Activated CD4-positive, alpha-beta T cell treated with anti-CD3 and anti-CD28 coated beads for 36 hours (primary cell): ENCODE data around the gene FBXL15. TPM values are rescaled to one million over a fixed set of nuclear protein-coding genes. Genes with fewer than 3 reads are reported as not detected.
A peak's percentile ranks its signal among the peaks of the same experiment; 100 is the strongest.

Experiments used
- ATAC-seq: fragments of 200-7000 bp; cut with Tn5 transposase; one replicate; pipeline ENCODE4 v1.10.0; 2021; ENCODE audit warnings: mild to moderate bottlenecking, moderate library complexity
- CTCF ChIA-PET: fragments of 350-600 bp; sonication (Branson Sonifier 250); formaldehyde crosslinking; loops from one replicate; lab custom pipeline; 2021; ENCODE audit warnings: antibody characterized with exemption; lab: Charles Lee
- POLR2A ChIA-PET: fragments of 350-600 bp; sonication (Branson Sonifier 250); formaldehyde crosslinking; loops from one replicate; lab custom pipeline; 2021; ENCODE audit warnings: antibody characterized with exemption, inconsistent platforms; lab: Charles Lee
- DNase-seq: peaks from one replicate; pipeline ENCODE4 v3.0.0-alpha.2; 2020
- H3K27ac Mint-ChIP-seq: one replicate; pipeline ENCODE4 v1.8.0; 2021; ENCODE audit warnings: mixed read lengths
- H3K27me3 Mint-ChIP-seq: one replicate; pipeline ENCODE4 v1.8.0; 2021; ENCODE audit warnings: mixed read lengths
- H3K36me3 Mint-ChIP-seq: one replicate; pipeline ENCODE4 v1.8.0; 2021; ENCODE audit warnings: low read depth, mixed read lengths
- H3K4me1 Mint-ChIP-seq: one replicate; pipeline ENCODE4 v1.8.0; 2021; ENCODE audit warnings: mixed read lengths
- H3K4me3 Mint-ChIP-seq: one replicate; pipeline ENCODE4 v1.8.0; 2021; ENCODE audit warnings: mild to moderate bottlenecking, moderate library complexity, mixed read lengths
- H3K9me3 Mint-ChIP-seq: one replicate; pipeline ENCODE4 v1.8.0; 2021; ENCODE audit warnings: low read depth, mixed read lengths
- intact Hi-C, 2 experiments: fragments of 100-400 bp; cut with DNase I in 1 of 2; cut with micrococcal nuclease in 1 of 2; formaldehyde crosslinking; loops; one replicate each; pipeline versions ENCODE4 v1.14.2 to v1.15.1; 2022 to 2024; cut with DNase I, micrococcal nuclease
- total RNA-seq, 2 experiments: library from RNA; stranded (reverse); gene quantifications; one replicate each; pipeline ENCODE4 v1.2.3, GENCODE V29; 2021

The FBXL15 gene
- total RNA-seq, 2 experiments from 2014 or later: 5.4 to 11.9 TPM

DNA sequence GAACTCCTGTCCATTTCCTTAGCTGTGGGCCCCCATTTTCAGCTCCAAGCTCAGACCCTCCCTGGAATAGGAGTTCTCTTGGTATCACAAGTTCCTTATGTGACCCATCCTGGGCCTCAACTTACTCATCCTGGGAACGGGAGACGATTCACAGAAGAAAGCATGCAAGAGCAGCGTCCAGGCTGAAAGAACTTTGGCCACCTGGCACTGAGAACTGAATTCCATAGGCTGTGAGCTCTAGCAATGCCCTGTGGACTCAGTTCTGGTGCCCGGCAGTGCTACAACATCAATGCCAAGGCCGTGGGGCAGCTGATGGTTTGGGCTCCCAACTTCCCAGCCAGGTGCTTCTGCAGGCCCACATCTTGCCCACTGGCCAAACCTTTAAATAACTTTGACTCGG, 15.7 kb downstream of the FBXL15 start:
- H3K9me3 Mint-ChIP-seq: no peaks in the 10 kb centered on the region
- peaks cover 9% of the 10 kb centered on the region for H3K36me3 Mint-ChIP-seq
- no peak for ATAC-seq
- intact Hi-C loops: loop anchor here in 1 of 2 experiments (10.0 kb wide), 1 partner anchor 958 kb away; the partner anchor contains the start of genes ATP5MK and PDCD11
- peak overlapping the region; percentile 77 for H3K4me3 Mint-ChIP-seq
- no peaks in the 10 kb centered on the region for H3K27me3 Mint-ChIP-seq
- ChIA-PET CTCF (interaction anchor here (0.9 to 3.6 kb wide), 6 partner anchors 14 to 84 kb away, joined by 3 to 26 read pairs (median 4); partner anchors contain the start of genes C10orf95 and FBXL15), POLR2A (interaction anchor here (0.6 to 0.8 kb wide), 3 partner anchors 14 to 41 kb away, joined by 3 to 9 read pairs (median 4); partner anchors contain the start of gene NFKB2)
- H3K27ac Mint-ChIP-seq: peak overlapping the region; percentile 93
- DNase-seq: no peak
- peaks cover 46% of the 10 kb centered on the region for H3K4me1 Mint-ChIP-seq

GRCh38 chr10:102437515-102437914, 16.9 kb downstream of the FBXL15 start:
- DNase-seq: no peak
- no peak overlapping the region for H3K27ac Mint-ChIP-seq
- intact Hi-C loops: loop anchor here in 1 of 2 experiments (10.0 kb wide), 1 partner anchor 957 kb away; the partner anchor contains the start of genes ATP5MK and PDCD11
- POLR2A ChIA-PET: no interaction called here
- no peak for ATAC-seq
- peaks cover 9% of the 10 kb centered on the region for H3K36me3 Mint-ChIP-seq
- H3K4me1 Mint-ChIP-seq: peaks cover 42% of the 10 kb centered on the region
- peak overlapping the region; percentile 77 for H3K4me3 Mint-ChIP-seq
- CTCF ChIA-PET: interaction anchor here (0.6 kb wide), 1 partner anchor 207 kb away, joined by 3 read pairs; no protein-coding TSS in a partner anchor
- H3K27me3 Mint-ChIP-seq: no peaks in the 10 kb centered on the region
- no peaks in the 10 kb centered on the region for H3K9me3 Mint-ChIP-seq

DNA sequence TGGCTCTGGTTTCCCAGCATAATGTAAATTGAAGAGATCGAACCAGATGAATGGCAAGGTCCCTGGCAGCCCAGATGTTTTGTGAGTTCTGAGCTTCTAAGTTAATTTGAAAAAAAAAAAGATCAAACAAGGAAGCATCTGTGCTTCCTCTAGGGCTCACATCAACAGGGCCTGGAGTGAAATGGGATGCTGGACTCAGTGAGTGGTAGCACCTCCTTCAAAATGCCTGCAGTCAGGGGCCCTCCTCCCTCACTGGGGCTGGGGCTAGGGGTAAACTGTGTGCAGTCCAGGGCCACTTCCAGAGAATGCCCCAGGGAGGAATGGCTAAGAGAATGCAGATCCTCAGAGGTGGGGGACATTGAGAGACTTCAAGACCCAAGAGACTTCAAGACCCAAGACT, 17.7 kb downstream of the FBXL15 start:
- intact Hi-C loops: loop anchor here in 1 of 2 experiments (10.0 kb wide), 1 partner anchor 956 kb away; the partner anchor contains the start of genes ATP5MK and PDCD11
- Mint-ChIP-seq H3K27me3 (no peaks in the 10 kb centered on the region), H3K4me3 (no peak overlapping the region), H3K36me3 (peaks cover 9% of the 10 kb centered on the region), H3K9me3 (no peaks in the 10 kb centered on the region), H3K27ac (no peak overlapping the region), H3K4me1 (peaks cover 38% of the 10 kb centered on the region)
- no peak for DNase-seq
- no peak for ATAC-seq
- ChIA-PET CTCF (interaction anchor here (0.6 to 1.0 kb wide), 2 partner anchors 206 to 208 kb away, joined by 3 read pairs; no protein-coding TSS in a partner anchor), POLR2A (no interaction called here)

DNA sequence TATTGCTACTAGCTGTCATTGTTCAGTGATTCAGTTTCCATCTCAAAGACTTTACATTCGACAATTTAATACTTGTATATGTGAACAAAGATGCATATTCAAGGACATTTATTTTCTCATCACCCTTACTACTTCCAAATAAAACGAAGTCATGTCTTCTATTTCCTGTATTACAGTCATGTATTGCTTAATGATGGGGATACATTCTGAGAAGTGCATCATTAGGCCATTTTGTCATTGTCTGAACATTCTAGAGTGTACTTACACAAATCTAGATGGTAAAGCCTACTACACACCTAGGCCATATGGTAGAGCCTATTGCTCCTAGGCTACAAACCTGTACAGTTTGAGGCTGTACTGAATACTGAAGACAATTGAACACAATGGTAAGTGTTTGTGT, 24.2 kb downstream of the FBXL15 start:
- CTCF ChIA-PET: no interaction called here
- H3K27me3 Mint-ChIP-seq: no peaks in the 10 kb centered on the region
- POLR2A ChIA-PET: no interaction called here

GRCh38 chr10:102449321-102450123, 28.9 kb downstream of the FBXL15 start:
- intact Hi-C loops: loop anchor here (1.0 to 2.0 kb wide), 11 partner anchors 12 to 297 kb away; partner anchors contain the start of genes CUEDC2 (in 2 of the 2), ACTR1A (in 1 of the 2) and NOLC1 (in 1 of the 2)
- ATAC-seq: peak; percentile 75
- H3K36me3 Mint-ChIP-seq: peaks cover 17% of the 10 kb centered on the region
- H3K27ac Mint-ChIP-seq: peak overlapping the region; percentile 93
- H3K4me3 Mint-ChIP-seq: peak overlapping the region; percentile 95
- ChIA-PET CTCF (interaction anchor here (0.7 to 4.8 kb wide), 10 partner anchors 13 to 97 kb away, joined by 3 to 25 read pairs (median 6); partner anchors contain the start of genes CUEDC2 and FBXL15), POLR2A (interaction anchor here (0.6 to 2.1 kb wide), 9 partner anchors 12 to 109 kb away, joined by 3 to 9 read pairs (median 3); partner anchors contain the start of genes CUEDC2 and FBXL15)
- H3K4me1 Mint-ChIP-seq: peaks cover 25% of the 10 kb centered on the region
- DNase-seq: peak; percentile 94
- H3K9me3 Mint-ChIP-seq: no peaks in the 10 kb centered on the region
- no peaks in the 10 kb centered on the region for H3K27me3 Mint-ChIP-seq

More for the DNA sequence above, 24.2 kb downstream of the FBXL15 start:
- intact Hi-C loops: no loop called here
- H3K36me3 Mint-ChIP-seq: no peaks in the 10 kb centered on the region
- ATAC-seq (no peak), DNase-seq (no peak)
- H3K27ac Mint-ChIP-seq: no peak overlapping the region
- H3K9me3 Mint-ChIP-seq: no peaks in the 10 kb centered on the region
- peaks cover 8% of the 10 kb centered on the region for H3K4me1 Mint-ChIP-seq
- no peak overlapping the region for H3K4me3 Mint-ChIP-seq

- Mint-ChIP-seq H3K9me3 (no peaks in the 10 kb centered on the region), H3K27ac (peak overlapping the region; percentile 93), H3K27me3 (no peaks in the 10 kb centered on the region), H3K4me3 (peak overlapping the region; percentile 95), H3K4me1 (peaks cover 25% of the 10 kb centered on the region), H3K36me3 (peaks cover 19% of the 10 kb centered on the region)
- ChIA-PET CTCF (interaction anchor here (0.7 to 4.8 kb wide), 9 partner anchors 12 to 98 kb away, joined by 3 to 25 read pairs (median 5); partner anchors contain the start of genes CUEDC2 and FBXL15), POLR2A (interaction anchor here (0.6 to 2.1 kb wide), 9 partner anchors 11 to 109 kb away, joined by 3 to 9 read pairs (median 3); partner anchors contain the start of genes CUEDC2, FBXL15 and NFKB2)
- ATAC-seq: no peak
- intact Hi-C loops: loop anchor here (1.0 to 2.0 kb wide), 10 partner anchors 11 to 298 kb away; partner anchors contain the start of genes ACTR1A (in 1 of the 2), CUEDC2 (in 1 of the 2) and NOLC1 (in 1 of the 2)
- no peak for DNase-seq
Observed at GRCh38 chr10:102450124-102450373, 29.4 kb downstream of the FBXL15 start.

- DNase-seq: peak; percentile 91
- ChIA-PET CTCF (interaction anchor here (0.5 to 4.8 kb wide), 15 partner anchors 12 to 1243 kb away, joined by 3 to 25 read pairs (median 4); partner anchors contain the start of genes CUEDC2 and FBXL15), POLR2A (interaction anchor here (0.6 to 2.1 kb wide), 11 partner anchors 11 to 110 kb away, joined by 3 to 9 read pairs (median 3); partner anchors contain the start of genes CUEDC2, FBXL15 and NFKB2)
- Mint-ChIP-seq H3K36me3 (peaks cover 21% of the 10 kb centered on the region), H3K4me1 (peaks cover 25% of the 10 kb centered on the region), H3K4me3 (peak overlapping the region; percentile 95), H3K9me3 (no peaks in the 10 kb centered on the region), H3K27ac (peak overlapping the region; percentile 93), H3K27me3 (no peaks in the 10 kb centered on the region)
- intact Hi-C loops: loop anchor here (1.0 to 2.0 kb wide), 10 partner anchors 11 to 298 kb away; partner anchors contain the start of genes ACTR1A (in 2 of the 2), CUEDC2 (in 1 of the 2) and NOLC1 (in 1 of the 2)
- peak; percentile 66 for ATAC-seq
Observed at GRCh38 chr10:102450374-102451104, 29.9 kb downstream of the FBXL15 start.

- CTCF ChIA-PET: interaction anchor here (0.5 to 4.8 kb wide), 18 partner anchors 11 to 1242 kb away, joined by 3 to 25 read pairs (median 4); partner anchors contain the start of genes CUEDC2 and FBXL15
- ATAC-seq (no peak), DNase-seq (peak; percentile 20)
- Mint-ChIP-seq H3K9me3 (no peaks in the 10 kb centered on the region), H3K4me3 (peak within 1 kb of the TSS; percentile 95), H3K27ac (peak within 1 kb of the TSS; percentile 95), H3K4me1 (peaks cover 25% of the 10 kb centered on the region), H3K36me3 (peaks cover 24% of the 10 kb centered on the region), H3K27me3 (no peaks in the 10 kb centered on the region)
- intact Hi-C loops: loop anchor here in 1 of 2 experiments (1.0 to 2.0 kb wide), 2 partner anchors 27 to 51 kb away; partner anchors contain the start of gene ACTR1A
- POLR2A ChIA-PET: interaction anchor here (0.8 to 2.1 kb wide), 7 partner anchors 11 to 126 kb away, joined by 3 to 11 read pairs (median 3); partner anchors contain the start of genes CUEDC2, FBXL15 and NFKB2
Observed at GRCh38 chr10:102451105-102451969, 30.7 kb downstream of the FBXL15 start, which contains the start of gene C10orf95. Gene C10orf95 (minus strand): TSS chr10:102451543. CDS start chr10:102451093, 450 bp downstream.

- peak; percentile 55 for ATAC-seq
- peak overlapping the region; percentile 29 for H3K4me3 Mint-ChIP-seq
- POLR2A ChIA-PET: interaction anchor here (0.6 to 1.1 kb wide), 4 partner anchors 9 to 22 kb away, joined by 3 to 9 read pairs (median 3); no protein-coding TSS in a partner anchor
Observed at GRCh38 chr10:102452672-102453340, 32.2 kb downstream of the FBXL15 start.

More at GRCh38 chr10:102452672-102453340, 32.2 kb downstream of the FBXL15 start:
- H3K27me3 Mint-ChIP-seq: no peaks in the 10 kb centered on the region
- CTCF ChIA-PET: interaction anchor here (0.6 to 4.8 kb wide), 10 partner anchors 9 to 560 kb away, joined by 3 to 25 read pairs (median 3); no protein-coding TSS in a partner anchor
- H3K4me1 Mint-ChIP-seq: peaks cover 25% of the 10 kb centered on the region
- intact Hi-C loops: loop anchor here in 1 of 2 experiments (1.0 kb wide), 1 partner anchor 8 kb away; no protein-coding TSS in a partner anchor
- H3K36me3 Mint-ChIP-seq: peaks cover 29% of the 10 kb centered on the region
- no peaks in the 10 kb centered on the region for H3K9me3 Mint-ChIP-seq
- DNase-seq: peak; percentile 85
- H3K27ac Mint-ChIP-seq: peak overlapping the region; percentile 95
